GM21423 (cell line): Measurements from ENCODE around the gene ZNF415.
"Not testable (repeated sequence)": the region's sequence is repeated elsewhere in the genome, so short reads cannot be mapped to it uniquely, and the experiment has no call there.

Experiments
- ATAC-seq: cut with Tn5 transposase; IDR thresholded peaks from one replicate; pipeline ENCODE4 v1.9.1; 2021; ENCODE audit warnings: mild to moderate bottlenecking, moderate library complexity; ENCODE audit not compliant: unreplicated experiment

ZNF415 gene

DNA sequence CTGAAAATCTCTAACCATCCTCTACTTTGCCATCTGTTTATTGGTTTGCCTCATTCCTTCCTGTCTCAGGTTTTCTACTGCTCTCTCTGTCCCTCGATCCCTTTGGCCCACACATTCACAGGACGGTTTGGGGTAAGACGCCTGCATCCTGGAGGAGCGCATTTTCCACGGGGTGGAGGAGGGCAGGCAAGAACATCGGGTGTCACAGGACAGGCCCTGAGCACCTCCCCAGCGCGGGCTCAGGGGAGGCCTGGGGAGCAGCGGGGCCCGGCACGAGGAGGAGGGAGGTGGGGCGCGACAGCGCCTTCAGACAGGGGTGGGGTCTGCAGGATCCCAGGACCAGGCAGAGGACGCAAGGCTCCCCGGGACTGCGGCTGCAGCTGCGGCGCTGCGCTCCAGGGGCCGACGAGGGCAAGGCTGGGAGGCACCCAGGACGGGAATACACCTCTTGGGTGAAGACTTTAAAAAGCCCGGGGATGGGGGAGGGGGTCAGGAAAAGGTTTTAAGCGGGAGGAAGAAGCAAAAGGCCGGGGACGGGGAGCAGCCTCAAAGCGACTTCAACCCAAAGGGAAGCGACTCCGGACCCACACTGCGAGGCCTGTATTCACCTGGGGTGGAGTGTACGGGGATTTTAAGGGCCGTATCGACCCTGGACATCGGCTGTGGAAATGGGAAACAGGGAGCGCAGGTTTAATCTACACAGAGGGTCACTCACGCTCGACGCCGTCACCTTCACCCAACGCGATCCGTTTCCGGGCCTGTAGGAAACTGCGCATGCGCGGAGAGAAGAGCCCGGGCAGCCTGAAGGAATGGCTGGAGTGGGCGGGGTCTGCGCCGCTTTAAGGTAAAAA is at the start of gene ZNF415:
Gene ZNF415, minus strand, starts transcription at position 770 of the 851 bp plus-strand sequence. CDS start 10,234 bp downstream, outside the sequence.
- no peak for ATAC-seq

- no peak for ATAC-seq
These were observed 49.5 kb upstream of the ZNF415 start for GRCh38 chr19:53182202-53182601.

- ATAC-seq = no peak
These were observed 45.3 kb upstream of the ZNF415 start for GRCh38 chr19:53177986-53178385.

DNA sequence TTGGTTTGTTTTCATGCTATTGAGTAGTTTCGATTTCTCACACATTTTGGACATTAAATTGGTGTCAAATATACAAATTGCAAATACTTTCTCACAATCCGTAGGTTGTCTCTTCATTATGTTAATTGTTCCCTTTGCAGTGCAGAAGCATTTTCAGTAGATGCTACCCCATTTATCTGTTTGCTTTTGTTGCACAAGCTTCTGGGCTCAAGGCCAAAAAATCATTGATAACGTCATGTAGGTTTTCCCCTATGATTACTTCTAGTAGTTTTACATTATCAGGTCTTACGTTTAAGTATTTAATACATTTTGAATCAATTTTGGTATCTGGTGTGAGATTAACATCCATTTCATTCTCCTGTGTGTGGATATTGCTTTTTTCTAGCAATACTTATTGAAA is 40.2 kb upstream of the ZNF415 start:
- no peak for ATAC-seq

DNA sequence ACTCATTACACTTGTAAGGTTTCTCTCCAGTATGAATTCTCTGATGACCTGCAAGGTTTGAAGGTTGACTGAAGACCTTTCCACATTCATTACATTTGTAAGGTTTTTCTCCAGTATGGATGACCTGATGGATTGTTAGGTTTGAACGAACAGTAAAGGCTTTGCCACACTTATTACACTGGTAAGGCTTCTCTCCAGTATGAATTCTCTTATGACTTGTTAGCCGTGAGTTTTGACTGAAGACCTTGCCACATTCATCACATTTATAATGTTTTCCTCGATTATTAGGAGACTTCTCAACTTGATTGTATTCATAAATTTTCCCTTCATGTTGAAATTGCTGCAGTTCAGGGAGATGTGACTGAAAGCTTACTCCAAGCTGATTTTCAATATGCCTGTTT is 33.0 kb upstream of the ZNF415 start:
- ATAC-seq = no peak

- ATAC-seq = no peak
These were observed 28.4 kb upstream of the ZNF415 start for GRCh38 chr19:53161123-53161522.

DNA sequence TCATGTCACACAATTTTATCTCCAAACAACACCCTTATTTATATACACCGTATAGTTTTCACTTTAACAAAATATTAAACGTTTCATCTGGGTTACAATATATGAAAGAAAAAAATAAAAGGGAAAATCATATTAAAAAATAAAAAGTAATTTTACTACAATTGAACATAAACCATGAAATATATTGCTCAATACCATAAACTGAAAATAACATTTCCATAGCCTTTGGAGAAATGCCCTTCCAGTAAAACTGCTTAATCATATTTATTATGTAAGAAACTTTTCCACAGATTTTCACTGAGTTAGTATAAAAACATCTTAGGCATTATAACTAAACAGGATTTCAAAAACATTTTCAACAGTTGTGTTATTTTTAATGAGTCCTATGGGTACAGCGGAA is 27.6 kb upstream of the ZNF415 start:
- no peak for ATAC-seq

DNA sequence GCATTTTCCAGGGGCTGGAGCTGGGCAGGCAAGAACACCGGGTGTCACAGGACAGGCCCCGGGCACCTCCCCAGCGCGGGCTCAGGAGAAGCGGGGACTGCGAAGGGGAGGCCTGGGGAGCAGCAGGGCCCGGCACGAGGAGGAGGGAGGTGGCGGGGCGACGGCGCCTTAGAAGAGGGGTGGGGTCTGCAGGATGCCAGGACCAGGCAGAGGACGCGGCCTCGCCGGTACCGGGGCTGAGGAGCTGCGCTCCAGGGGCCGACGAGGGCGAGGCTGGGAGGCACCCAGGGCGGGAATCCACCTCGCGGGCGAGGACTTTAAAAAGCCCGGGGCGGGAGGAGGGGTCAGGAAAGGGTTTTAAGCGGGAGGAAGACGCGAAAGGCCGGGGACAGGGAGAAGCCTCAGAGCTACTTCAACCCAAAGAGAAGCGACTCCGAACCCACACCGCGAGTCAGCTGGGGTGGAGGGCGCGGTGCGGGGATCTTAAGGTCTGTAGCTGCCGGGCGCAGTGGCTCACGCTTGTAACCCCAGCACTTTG is 25.5 kb upstream of the ZNF415 start:
- no peak for ATAC-seq

DNA sequence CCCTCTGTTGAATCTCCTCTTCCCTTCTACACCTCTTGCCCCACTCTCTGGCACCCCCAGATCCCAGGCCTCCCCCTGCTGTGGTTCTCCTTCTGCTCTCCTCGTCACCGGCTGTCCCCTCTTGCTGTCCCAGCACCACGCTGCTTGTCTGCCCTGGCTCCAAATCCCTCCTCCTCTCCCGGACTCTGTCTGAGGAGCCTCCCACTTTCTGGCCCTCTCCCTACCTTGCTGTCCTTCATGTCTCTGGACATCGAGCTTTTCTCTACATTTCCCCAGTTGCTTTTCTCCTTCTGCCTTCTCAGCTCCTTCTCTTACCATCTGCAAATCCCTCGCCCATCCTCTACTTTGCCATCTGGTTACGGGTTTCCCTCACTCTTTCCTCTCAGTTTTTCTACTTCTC is 24.9 kb upstream of the ZNF415 start:
- no peak for ATAC-seq

- no peak for ATAC-seq
These were observed 24.1 kb upstream of the ZNF415 start for GRCh38 chr19:53156850-53157249.

DNA sequence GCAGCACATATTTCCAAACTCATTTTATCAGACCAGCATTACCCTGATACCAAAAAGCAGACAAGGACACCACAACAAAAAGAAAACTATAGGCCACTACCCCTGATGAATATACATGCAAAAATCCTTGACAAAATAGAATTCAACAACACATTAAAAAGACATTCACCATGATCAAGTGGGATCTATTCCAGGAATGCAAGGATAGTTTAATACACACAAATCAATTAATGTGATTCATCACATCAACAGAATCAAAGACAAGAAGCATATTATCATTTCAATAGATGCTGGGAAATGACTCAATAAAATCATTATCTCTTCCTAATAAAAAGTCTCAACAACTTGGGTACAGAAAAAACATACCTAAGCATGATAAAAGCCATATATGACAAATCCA is 14.9 kb upstream of the ZNF415 start:
- no peak for ATAC-seq

DNA sequence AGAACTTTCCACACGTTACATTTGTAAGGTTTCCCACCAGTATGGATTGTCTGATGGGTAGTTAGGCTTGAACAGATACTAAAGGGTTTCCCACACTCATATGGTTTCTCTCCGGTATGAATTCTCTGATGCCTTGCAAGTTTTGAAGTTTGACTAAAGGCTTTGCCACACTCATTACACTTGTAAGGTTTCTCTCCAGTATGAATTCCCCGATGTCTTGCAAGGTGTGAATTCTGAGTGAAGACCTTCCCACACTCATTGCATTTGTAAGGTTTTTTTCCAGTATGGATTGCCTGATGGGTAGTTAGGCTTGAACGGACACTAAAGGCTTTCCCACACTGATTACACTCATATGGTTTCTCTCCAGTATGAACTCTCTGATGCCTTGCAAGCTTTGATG is 7.6 kb upstream of the ZNF415 start:
- no peak for ATAC-seq

DNA sequence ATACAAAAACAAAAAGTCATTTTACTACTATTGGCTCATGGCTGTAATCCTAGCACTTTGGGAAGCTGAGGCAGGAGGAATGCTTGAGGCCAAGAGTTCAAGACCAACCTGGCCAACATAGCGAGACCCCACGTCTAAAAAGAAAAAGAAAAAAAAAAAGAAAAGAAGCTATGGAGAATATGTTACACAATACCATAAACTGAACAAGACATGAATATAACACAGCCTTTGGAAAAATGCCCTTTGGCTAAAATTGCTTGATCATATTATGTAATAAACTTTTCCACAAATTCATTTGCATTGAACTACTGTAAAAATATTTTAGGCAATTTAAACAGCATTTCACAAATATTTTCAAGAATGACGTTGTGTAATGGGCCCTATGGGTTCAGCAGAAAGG is 3.7 kb upstream of the ZNF415 start:
- ATAC-seq = no peak

DNA sequence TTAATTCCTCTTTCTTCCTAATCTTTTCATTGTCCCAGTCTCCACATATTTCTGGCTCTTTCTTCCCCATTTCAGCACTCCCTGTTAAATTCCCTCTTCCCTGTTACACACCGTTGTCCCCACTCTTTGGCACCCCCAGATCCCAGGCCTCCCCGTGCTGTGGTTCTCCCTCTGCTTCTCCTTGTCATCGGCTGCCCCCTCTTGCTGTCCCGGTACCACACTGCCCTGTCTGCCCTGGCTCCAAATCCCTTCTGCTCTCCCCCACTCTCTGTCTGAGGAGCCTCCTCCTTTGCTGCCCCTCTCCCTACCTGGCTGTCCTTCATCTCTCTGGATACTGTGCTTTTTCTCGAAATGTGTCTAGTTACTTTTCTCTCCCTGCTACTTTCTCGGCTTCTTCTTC is 983 bp downstream of the ZNF415 start:
- ATAC-seq = no peak

- no peak for ATAC-seq
These were observed 1.6 kb downstream of the ZNF415 start for GRCh38 chr19:53131085-53131590.

DNA sequence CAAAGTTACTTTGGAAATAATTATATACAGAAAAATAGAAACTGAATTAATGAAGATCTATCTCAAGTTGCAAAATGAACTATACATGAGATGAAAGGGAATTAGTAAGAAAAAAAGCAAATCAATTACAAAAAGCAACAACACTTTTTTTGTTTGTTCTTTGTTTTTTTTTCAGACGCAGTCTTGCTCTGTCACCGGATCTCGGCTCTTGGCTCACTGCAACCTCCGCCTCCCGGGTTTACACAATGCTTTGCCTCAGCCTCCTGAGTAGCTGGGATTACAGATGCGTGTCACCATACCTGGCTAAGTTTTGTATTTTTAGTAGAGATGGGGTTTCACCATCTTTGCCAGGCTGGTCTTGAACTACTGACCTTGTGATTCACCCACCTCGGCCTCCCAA is 2.2 kb downstream of the ZNF415 start:
- no peak for ATAC-seq

- ATAC-seq = not testable (repeated sequence)
These were observed 5.8 kb downstream of the ZNF415 start for GRCh38 chr19:53126733-53127526.

- no peak for ATAC-seq
These were observed 9.3 kb downstream of the ZNF415 start for GRCh38 chr19:53123400-53123799.

GRCh38 chr19:53112286-53112685 is 20.4 kb downstream of the ZNF415 start:
- ATAC-seq = no peak

- ATAC-seq = no peak
These were observed 23.2 kb downstream of the ZNF415 start for GRCh38 chr19:53109527-53109926.
